VCaP (cell line): ENCODE data around the gene NDUFV2.
A peak's percentile ranks its signal among the peaks of the same experiment; 100 is the strongest.

Source experiments
- H3K27ac ChIP-seq: fragments of 450-650 bp; 2 replicates; pipeline ENCODE4 v1.5.1; 2017
- CTCF ChIP-seq: fragments of 450-650 bp; conservative IDR thresholded peaks from 2 replicates; pipeline ENCODE4 v1.5.1; 2017; ENCODE audit warnings: mild to moderate bottlenecking, moderate library complexity

The NDUFV2 gene

GRCh38 chr18:9097349-9097748 lies 5.2 kb upstream of the NDUFV2 start:
- no peak overlapping the region for H3K27ac ChIP-seq
- TF ChIP-seq CTCF: no peak

GRCh38 chr18:9100796-9101195 lies 1.7 kb upstream of the NDUFV2 start:
- no peak for TF ChIP-seq CTCF
- peak overlapping the region; percentile 98 for H3K27ac ChIP-seq

- peak overlapping the region; percentile 98 for H3K27ac ChIP-seq
- no peak for TF ChIP-seq CTCF
Observed at GRCh38 chr18:9101730-9102507, 580 bp upstream of the NDUFV2 start.

- peak overlapping the region; percentile 98 for H3K27ac ChIP-seq
- TF ChIP-seq CTCF: no peak
Observed at GRCh38 chr18:9103376-9103873, 926 bp downstream of the NDUFV2 start.

- no peak for TF ChIP-seq CTCF
- peak overlapping the region; percentile 98 for H3K27ac ChIP-seq
Observed at GRCh38 chr18:9104244-9104901, 1.9 kb downstream of the NDUFV2 start.

GRCh38 chr18:9105420-9105819 lies 2.9 kb downstream of the NDUFV2 start:
- peak overlapping the region; percentile 98 for H3K27ac ChIP-seq
- no peak for TF ChIP-seq CTCF

- TF ChIP-seq CTCF: no peak
- H3K27ac ChIP-seq: peak overlapping the region; percentile 98
Observed at GRCh38 chr18:9106094-9106493, 3.6 kb downstream of the NDUFV2 start.
